Fibroblast of the aortic adventitia (primary cell): ENCODE measurements around the gene SPRED1. TPM values are rescaled to one million over a fixed set of nuclear protein-coding genes. Genes with fewer than 3 reads are reported as not detected.
"Not testable (repeated sequence)": the region's sequence is repeated elsewhere in the genome, so short reads cannot be mapped to it uniquely, and the experiment has no call there.

Source experiments
- DNase-seq: peaks from one replicate; pipeline ENCODE4 v3.0.0-alpha.2; 2010; ENCODE audit warnings: low read depth
- H3K4me3 ChIP-seq: 2 replicates; pipeline ENCODE4 v1.5.1; 2011; ENCODE audit warnings: low read depth, mild to moderate bottlenecking, control low read depth, low read length, moderate library complexity
- CTCF ChIP-seq: IDR thresholded peaks from 2 replicates; pipeline ENCODE4 v1.5.1; 2011; ENCODE audit warnings: mild to moderate bottlenecking, low read length, control low read depth, inconsistent platforms; ENCODE audit not compliant: insufficient read depth
- total RNA-seq: library from RNA; depleted of rRNA; stranded (reverse); fragments of >200 nt; gene quantifications from 2 replicates; pipeline ENCODE4 v1.2.3, GENCODE V29; 2012; ENCODE audit warnings: low replicate concordance

The SPRED1 gene
- total RNA-seq, 1 donor = 55.1 TPM

GRCh38 chr15:38263251-38263650 lies 10.6 kb downstream of the SPRED1 start:
- TF ChIP-seq CTCF = no peak
- no peak overlapping the region for H3K4me3 ChIP-seq
- DNase-seq = no peak

GRCh38 chr15:38263996-38264395 lies 11.4 kb downstream of the SPRED1 start:
- no peak overlapping the region for H3K4me3 ChIP-seq
- no peak for TF ChIP-seq CTCF
- peak; percentile 54 for DNase-seq

- TF ChIP-seq CTCF = no peak
- H3K4me3 ChIP-seq = peak overlapping the region; percentile 32
- peak; percentile 74 for DNase-seq
Measured at GRCh38 chr15:38266247-38266986, 13.8 kb downstream of the SPRED1 start.

GRCh38 chr15:38267421-38268022 lies 14.9 kb downstream of the SPRED1 start:
- no peak for TF ChIP-seq CTCF
- H3K4me3 ChIP-seq = no peak overlapping the region
- no peak for DNase-seq

- no peak for TF ChIP-seq CTCF
- H3K4me3 ChIP-seq = no peak overlapping the region
- DNase-seq = no peak
Measured at GRCh38 chr15:38271144-38271543, 18.5 kb downstream of the SPRED1 start.

- no peak overlapping the region for H3K4me3 ChIP-seq
- no peak for TF ChIP-seq CTCF
- no peak for DNase-seq
Measured at GRCh38 chr15:38271895-38272294, 19.3 kb downstream of the SPRED1 start.

- H3K4me3 ChIP-seq, DNase-seq: not testable (repeated sequence)
Measured at GRCh38 chr15:38272431-38272830, 19.8 kb downstream of the SPRED1 start.
